Measurements from ENCODE around the gene AGPAT3.

The AGPAT3 gene

GRCh38 chr21:44003307-44003966, 138.4 kb downstream of the AGPAT3 start:
- DNase-seq = no peak

DNA sequence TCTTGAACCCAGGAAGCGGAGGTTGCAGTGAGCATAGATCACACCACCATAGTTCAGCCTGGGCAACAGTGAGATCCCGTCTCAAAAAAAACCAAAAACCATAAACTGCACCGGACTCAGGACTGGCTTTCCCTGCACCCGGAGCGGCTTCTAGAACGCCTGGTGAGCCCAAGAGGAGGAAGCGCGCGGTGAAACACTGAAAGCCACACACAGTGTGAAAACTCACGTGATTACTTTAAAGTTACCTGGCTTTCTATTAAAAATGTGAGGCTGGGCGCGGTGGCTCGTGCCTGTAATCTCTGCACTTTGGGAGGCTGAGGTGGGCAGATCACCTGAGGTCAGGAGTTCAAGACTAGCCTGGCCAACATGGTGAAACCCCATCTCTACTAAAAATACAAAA, 140.0 kb downstream of the AGPAT3 start:
- DNase-seq = no peak

GRCh38 chr21:44005593-44005992, 140.6 kb downstream of the AGPAT3 start:
- DNase-seq = no peak

DNA sequence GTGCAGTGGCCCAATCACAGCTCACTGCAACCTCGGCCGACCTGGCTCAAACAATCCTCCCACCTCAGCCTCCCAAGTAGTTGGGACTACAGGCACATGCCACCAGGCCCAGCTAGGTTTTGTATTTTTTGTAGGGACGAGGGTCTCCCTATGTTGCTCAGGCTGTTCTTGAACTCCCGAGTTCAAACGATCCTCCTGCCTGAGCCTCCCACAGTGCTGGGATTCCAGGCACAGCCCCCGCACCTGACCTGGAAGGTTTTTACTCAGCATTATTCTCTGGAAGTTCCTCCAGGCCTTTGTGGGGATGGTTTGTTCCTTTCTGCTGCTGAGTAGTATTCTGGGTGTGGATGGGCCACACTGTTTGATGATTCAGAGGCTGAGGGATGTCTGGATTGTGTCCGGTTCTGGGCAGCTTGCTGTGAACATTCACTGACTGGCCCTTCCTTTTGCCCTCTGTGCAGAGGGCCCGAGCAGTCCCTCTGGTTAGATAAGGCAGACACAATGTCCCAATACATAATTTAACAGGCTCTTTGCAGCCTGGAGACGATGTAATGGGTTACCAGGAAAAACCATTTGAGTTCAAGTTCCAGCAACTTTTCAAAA, 141.1 kb downstream of the AGPAT3 start:
- DNase-seq = no peak

DNA sequence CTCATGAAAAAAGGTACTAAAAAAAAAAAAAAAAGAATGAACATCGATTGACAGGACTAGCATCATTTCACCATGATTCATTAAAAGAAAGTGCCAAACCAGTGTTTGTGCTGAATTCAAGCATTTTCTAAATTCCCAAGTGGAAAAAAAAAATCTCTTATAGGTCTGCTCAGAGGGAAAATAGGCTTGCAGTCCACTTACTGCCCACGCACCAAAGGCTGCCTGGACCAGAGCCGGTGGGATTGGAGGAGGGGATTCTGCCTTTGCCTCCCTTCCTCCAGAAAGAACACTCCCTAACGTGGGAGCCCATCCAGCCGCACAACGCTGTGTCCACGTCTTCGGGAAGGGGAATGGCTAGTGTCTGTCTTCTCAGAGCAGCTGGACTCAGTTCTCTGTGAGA, 141.6 kb downstream of the AGPAT3 start:
- DNase-seq = no peak

DNA sequence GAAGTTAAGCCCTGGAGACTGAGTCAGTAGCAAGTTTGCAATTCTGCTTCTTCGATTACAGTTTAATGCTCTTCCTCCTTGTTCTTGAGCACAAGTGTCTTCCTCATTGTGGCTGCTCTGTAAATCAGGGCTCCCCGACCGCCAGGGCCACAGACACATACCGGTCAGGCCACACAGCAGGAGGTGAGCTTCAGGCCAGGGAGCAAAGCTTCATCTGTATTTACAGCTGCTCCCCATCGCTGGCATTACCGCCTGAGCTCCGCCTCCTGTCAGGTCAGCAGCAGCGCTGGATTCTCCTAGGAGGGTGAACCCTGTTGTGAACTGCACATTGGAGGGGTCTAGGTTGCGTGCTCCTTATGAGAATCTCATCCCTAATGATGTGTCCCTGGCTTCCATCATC, 145.4 kb downstream of the AGPAT3 start:
- DNase-seq = no peak

DNA sequence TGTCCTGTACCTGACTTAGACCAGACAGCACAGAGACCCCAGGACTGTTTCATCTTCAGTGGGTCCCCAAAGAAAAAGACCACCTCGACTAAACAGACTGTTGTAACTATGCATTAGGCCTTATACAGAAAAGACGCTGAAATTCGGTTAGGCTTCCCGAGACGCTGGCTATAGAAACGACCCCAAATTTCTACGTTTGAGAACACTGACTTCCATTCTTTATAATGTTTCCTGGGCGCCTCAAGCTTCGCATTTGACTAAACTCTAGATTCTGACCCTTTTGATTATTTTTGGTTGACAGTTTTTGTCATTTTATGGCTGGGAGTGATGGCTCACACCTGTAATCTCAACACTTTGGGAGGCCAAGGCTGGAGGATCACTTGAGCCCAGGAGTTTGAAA, 146.1 kb downstream of the AGPAT3 start:
- DNase-seq = no peak

DNA sequence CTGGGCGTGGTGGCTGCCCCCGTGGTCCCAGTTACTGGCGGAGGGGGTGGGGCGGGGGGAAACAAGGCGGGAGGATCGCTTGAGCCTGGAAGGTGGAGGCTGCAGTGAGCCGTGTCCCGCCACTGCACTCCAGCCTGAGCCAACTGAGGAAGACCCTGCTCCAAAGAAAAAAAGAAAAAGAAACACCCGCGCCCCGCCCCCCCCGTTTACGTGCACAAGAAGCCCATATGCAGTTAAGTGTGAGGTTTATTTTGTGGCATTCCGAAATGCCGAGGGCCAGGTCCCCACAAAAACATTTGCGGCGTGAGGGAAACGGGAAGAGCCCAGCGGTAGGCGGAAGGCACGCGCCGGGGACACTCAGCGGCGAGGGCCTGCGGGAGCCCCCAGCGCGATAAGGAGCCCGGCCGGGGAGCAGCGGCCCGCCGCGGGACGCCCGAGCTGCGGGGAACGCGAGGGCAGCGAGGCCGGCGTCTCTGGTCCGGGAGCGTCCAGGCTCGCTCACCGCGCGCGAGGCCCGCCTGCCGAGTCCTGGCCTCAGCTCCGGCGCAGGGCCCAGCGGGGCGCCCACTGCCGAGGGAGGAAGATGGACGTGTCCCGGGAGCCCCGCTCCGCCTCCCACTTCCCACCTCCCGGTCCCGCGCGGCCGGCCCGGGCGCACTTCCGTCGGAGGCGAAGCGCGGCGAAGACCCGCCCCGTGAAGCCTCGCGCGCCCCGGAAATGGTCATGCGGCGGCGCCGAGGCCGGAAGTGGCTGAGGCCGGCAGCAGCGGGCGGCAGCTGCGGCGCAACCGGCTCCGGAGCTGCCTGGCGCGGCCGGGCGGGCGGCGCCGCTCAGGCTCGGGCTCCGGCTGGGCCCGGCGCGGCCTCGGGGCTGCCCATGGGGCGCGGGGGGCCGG, 146.8 kb downstream of the AGPAT3 start, which contains the start of gene TRAPPC10:
TSS of gene TRAPPC10 (plus strand) at position 731 of the 895 bp plus-strand sequence. CDS start 185 bp downstream, outside the sequence.
- DNase-seq = peak; percentile 94

DNA sequence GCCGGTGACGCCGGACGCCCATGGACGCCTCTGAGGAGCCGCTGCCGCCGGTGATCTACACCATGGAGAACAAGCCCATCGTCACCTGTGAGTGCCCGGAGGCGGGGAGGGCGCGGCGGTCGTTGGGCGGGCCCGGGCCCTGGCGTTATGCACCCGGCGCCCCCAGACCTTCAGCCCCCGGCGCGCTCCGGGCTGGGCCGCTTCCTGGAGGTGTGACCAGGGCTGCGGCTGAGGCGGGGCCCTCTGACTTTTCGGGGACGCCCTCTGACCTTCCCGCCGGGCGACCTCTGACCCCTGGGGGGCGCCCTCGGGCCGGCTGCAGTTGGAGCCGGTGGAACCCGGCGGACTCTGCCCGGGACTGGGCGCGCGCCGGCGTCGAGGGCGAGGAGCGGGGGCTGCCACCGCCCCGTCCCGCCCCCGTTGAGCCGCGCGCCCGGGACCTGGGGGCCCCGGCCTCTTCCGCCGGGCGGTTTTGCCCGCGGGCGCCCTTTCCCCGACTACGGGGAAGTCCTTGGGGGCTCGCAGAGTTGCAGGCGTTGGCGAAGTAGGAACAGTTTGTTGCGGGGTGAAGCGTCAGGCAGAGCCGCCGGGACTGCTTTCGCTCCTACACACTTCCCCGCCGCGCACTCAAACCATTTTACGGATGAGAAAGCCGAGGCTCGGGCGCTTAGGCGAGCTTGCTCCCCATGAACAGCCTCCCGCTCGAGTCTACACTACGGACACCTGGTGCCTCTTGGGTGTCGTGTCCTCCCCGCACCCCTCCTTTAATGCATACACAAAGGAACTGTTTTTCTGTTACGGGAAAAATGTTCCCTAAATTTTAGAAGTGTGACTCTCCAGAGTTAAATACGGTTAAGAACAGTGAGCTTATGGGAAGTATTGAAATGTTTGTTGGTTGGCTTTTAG, 147.7 kb downstream of the AGPAT3 start:
- peak; percentile 90 for DNase-seq

- DNase-seq = peak; percentile 76
These were observed 148.5 kb downstream of the AGPAT3 start for GRCh38 chr21:44013380-44014088.

DNA sequence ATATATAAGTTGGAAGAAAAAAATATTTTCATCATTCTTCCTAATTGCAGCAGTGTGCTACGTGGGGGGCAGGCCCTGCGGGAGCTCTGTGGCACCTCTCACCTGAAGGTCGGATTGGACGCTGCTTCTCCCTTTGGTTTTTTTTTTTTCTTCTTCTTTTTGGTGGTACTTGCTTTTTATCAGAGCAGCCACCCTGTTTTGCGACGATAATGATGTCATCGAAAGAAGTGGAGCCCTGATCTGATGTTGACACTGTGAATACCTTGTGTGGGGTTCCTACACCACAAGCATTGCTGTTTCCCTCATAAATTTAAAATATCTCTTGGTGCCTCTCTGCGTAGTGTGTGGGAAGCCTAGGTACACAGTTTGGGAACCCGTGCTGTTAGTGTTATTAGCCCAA, 152.6 kb downstream of the AGPAT3 start:
- DNase-seq = no peak

DNA sequence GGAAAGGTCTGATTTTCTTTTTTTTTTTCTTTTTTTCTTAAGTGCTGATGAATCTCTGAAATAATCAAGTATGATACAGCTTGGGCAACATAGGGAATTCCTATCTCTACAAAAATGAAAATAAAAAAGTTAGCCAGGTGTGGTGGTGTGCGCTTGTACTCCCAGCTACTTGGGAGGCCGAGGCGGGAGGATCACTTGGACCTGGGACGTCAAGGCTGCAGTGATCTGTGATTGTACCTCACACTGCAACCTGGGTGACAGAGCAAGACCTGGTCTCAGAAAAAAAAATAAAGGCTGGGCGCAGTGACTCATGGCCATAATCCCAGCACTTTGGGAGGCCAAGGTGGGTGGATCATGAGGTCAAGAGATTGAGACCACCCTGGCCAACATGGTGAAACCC, 153.1 kb downstream of the AGPAT3 start:
- DNase-seq = no peak

DNA sequence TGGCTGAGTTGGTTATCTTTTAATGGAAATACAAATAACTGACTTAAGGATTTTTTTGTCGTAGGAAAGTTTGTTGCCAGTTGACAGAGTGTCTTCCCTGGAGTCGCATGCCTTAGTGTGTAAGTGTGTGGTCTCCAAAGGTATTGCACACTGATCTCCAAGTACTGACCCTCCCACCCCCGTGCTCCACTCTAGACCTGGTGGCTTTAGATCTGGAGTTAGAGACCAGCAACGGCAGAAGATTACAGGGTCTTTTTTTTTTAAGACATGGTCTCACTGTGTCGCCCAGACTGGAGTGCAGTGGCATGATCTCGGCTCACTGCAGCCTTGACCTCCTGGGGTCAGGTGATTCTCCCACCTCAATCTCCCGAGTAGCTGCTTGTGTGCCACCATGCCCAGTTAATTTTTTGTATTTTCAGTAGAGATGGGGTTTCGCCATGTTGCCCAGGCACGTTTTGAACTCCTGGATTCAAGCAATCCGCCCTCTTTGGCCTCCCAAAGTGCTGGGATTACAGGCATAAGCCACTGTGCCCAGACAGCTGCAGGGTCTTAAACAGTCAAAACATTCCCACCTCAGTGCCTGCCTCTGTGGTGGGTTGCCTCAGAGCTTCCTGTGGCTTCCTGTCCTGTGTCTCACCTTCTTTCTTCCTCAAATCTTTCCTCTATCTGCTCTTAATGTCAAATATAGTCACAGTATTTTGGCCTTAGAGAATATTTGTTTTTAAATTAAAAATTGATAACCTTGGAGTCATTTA, 154.0 kb downstream of the AGPAT3 start:
- no peak for DNase-seq

DNA sequence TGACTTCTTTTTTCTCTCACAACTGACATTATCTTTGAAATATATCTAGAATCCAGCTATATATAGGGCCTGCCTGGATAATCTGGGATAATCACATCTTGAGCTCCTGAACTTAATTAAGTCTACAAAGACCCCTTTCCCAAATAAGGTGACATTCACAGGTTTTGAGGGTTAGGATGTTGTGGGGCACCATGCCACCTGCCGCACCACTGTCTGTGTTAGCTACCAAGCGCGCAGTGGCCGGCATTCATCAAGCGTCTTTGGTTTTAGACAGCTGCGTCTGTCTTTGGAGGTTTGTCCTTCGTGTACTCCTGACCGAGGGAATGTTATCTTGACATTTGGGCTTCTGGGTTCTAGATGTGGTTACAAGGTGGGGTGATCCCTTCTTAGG, 154.5 kb downstream of the AGPAT3 start:
- no peak for DNase-seq

GRCh38 chr21:44020551-44020950, 155.5 kb downstream of the AGPAT3 start:
- no peak for DNase-seq

- no peak for DNase-seq
These were observed 156.0 kb downstream of the AGPAT3 start for GRCh38 chr21:44021064-44021463.

DNA sequence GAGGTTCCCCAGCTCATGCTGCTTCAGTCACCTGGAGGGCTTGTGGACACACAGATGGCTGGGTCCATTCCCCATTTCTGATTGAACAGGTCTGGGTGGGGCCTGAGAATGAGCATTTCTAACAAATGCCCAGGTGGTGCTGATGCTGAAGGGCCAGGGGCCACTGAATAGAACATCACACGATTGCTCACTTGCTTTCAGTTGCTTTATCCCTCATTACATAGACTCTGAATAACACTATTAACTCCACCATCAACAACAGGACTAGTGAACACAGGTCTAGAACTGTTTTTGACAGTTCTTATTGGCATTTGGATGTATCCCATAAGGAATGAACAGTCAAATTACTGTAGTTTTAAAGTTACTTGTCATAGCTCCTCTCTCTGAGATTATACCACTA, 159.2 kb downstream of the AGPAT3 start:
- no peak for DNase-seq

DNA sequence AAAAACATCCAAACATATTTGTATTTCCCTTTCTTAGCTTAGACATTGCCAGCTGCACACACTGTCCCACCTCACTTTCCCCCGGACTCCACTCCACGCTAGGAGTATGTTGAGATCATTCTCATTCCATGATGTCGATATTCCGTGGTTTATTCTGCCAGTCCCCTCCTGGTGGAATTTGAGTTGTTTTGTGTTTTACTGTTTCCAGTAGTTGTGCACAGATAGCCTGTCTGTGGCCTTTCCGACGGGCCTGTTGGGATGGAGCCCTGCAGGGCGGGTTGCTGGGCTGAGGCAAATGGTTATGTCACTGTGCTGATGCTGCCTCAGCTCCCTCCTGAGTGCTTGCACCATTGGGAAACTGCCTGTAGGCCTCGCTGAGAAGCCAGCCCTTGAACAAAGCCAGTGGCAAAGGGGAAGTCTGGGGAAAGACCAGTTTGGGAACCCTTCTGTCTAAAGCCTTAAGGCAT, 159.9 kb downstream of the AGPAT3 start:
- peak; percentile 94 for DNase-seq

GRCh38 chr21:44027607-44028286, 162.7 kb downstream of the AGPAT3 start:
- no peak for DNase-seq

GRCh38 chr21:44028287-44028659, 163.2 kb downstream of the AGPAT3 start:
- no peak for DNase-seq
